NCI-H2171 treated with DMSO at 0.1 percent for 48 hours (cell line): ENCODE results near the gene HMGN1.

ENCODE experiments used
- DNase-seq: peaks from one replicate; lab custom pipeline; 2025; lab: John Stamatoyannopoulos, UW

HMGN1 gene

GRCh38 chr21:39332175-39332574, 16.7 kb downstream of the HMGN1 start:
- DNase-seq: no peak

GRCh38 chr21:39330001-39330400, 18.9 kb downstream of the HMGN1 start:
- no peak for DNase-seq

DNA sequence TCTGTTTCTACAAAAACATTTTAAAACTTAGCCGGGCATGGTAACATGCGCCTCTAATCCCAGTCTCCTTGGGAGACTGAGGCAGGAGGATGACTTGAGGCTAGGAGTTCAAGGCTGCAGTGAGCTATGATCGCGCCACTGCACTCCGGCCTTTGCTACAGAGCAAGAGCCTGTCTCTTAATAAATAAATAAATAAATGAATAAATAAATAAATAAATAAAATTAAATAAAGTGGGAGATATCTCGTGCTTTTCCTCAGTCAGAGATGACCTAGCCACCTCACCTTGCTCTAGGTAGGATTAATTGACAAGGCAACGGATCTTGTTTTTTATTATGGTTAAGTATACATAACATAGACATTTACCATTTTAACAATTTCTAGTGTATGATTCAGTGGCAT, 21.2 kb downstream of the HMGN1 start:
- no peak for DNase-seq

- DNase-seq: no peak
Measured at GRCh38 chr21:39326607-39327307, 22.1 kb downstream of the HMGN1 start.

DNA sequence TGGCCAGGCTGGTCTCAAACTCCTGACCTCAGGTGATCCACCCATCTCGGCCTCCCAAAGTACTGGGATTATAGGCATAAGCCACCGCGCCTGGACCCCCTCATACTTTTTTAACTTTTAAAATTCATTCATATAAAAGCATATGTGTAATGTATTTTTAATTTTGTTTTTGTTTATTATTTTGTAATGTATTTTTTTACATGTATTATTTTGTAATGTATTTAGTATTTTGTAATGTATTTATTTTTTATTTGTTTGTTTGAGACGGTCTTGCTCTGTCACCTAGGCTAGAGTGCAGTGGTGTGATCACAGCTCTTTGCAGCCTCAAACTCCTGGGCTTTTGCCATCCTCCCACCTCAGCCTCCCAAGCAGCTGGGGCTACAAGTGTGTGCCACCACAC, 23.4 kb downstream of the HMGN1 start:
- DNase-seq: no peak

GRCh38 chr21:39321424-39321823, 27.5 kb downstream of the HMGN1 start:
- DNase-seq: no peak

DNA sequence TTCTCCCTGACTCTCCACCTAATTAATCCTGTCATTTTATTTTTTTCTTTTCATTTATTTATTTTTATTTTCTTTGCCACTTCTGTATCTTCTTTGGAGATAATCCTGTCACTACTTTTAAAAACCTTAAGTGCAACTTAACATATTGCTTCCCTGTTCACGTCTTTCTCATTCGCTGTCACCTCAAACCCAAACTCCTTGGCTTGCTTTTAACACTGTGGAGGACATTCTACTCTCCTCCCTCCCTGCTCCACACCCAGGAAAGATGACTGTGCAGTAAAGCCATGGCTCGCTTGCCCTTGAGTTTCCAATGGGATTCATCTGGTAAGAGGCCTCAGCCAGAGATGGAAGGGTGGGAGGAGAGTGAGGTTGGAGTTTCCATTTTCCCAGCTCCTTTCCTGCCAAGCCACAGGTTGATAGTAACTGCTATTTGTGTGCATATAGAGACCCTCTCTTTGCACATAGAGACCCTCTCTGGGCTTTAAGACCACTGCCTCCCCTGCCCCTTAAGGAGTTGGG, 29.0 kb downstream of the HMGN1 start:
- DNase-seq: no peak

DNA sequence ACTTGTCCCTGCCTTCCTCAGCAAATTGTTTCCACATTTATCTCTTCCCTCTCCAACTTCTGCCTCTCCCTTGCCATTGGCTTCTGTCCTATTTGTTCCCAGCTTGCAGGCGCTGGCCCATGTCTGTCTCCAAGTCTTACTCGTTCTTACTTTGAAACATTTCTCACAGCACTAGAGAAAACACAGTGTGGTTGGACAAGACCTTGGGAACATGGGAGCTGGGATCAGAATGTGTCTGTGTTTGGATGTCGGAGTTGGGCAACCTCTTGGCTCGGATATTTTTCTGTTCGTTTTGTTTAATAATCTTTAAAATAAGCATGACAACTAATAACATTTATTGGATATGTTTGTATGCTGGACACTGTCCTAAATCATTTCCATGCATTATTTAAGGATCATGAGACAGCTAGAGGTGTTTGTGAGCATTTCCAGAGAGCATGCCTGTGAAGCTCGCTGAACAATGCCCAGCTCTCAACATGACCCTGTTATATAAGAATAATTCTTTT, 29.6 kb downstream of the HMGN1 start:
- DNase-seq: peak; percentile 15

GRCh38 chr21:39318091-39318959, 30.6 kb downstream of the HMGN1 start:
- no peak for DNase-seq

DNA sequence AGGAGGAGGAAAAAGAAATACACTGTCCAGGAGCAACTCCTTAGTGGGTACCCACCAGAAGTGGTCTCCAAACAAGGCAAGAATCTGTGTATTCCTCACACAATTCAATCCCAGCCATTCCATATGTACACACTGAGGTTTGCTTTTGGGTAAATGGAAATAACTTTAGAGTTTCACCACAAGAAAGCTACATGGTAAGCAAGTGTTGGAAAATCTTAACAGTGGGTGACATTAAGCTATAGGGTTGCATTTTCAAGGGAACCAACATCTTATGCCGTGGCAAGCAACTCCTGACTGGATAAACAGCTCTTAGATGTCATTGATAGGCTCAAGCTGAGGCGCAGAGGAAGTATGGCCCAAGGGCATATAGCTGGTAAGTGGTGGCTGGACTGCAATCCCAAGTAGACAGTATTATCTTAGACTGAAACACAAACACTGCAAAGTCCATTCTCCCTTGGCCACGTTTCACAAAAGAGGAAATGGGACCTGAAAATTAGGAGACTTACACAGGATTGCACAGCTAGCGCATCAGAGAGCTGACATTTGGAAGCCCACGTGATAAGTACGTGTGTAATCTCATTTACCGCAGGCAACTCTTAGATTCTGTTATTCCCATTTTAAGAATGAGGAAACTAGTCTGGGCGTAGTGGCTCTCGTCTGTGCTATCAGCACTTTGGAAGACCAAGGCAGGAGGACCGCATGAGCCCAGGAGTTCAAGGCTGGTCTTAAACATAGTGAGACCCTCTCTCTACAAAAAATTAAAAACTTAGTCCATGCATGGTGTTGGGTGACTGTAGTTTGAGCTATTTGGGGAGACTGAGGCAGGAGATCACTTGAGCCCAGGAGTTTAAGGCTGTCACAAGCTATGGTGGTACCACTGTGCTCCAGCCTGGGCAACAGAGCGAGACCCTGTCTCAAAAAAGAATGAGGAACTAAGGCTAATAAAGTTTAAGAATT, 31.5 kb downstream of the HMGN1 start:
- DNase-seq: no peak

- DNase-seq: no peak
Measured at GRCh38 chr21:39316729-39317128, 32.2 kb downstream of the HMGN1 start.

- no peak for DNase-seq
Measured at GRCh38 chr21:39315603-39316445, 33.1 kb downstream of the HMGN1 start.

GRCh38 chr21:39314143-39315027, 34.5 kb downstream of the HMGN1 start:
- DNase-seq: peak; percentile 64

DNA sequence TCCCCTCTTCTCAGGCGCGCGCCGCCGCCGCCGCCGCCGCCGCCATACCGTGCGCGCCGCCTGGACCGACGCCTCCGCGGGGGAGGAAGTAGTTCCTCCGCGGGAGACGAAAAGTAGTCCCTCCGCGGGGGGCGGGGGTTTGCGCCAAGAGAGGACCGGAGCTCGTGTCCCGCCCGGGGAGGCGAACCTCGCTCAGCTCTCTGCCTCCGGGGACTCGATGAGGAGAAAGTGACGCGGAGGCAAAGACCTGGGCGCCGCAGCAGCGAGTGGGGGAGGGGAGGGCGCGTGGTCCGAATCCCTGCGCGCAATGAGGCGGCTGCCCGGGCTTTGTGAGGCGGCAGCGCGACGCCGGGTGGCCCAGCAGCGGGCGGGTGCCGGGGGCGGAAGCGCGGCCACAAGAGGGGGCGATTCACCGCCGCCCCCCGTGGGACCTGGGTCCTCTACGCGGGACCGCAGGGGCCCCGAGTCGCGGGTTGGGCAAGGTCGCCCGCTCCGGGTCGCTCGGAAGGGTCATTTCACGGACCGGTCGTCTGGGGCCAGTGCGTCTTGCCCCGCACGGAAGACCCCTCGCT, 35.2 kb downstream of the HMGN1 start, which contains the start of gene BRWD1:
TSS of gene BRWD1 (minus strand) at position 62 of the 572 bp plus-strand sequence. CDS start 141 bp downstream, outside the sequence.
- peak; percentile 81 for DNase-seq

GRCh38 chr21:39313042-39313570, 35.8 kb downstream of the HMGN1 start:
- DNase-seq: peak; percentile 48

- peak; percentile 86 for DNase-seq
Measured at GRCh38 chr21:39312112-39313041, 36.5 kb downstream of the HMGN1 start.

- DNase-seq: no peak
Measured at GRCh38 chr21:39311164-39311563, 37.7 kb downstream of the HMGN1 start.

DNA sequence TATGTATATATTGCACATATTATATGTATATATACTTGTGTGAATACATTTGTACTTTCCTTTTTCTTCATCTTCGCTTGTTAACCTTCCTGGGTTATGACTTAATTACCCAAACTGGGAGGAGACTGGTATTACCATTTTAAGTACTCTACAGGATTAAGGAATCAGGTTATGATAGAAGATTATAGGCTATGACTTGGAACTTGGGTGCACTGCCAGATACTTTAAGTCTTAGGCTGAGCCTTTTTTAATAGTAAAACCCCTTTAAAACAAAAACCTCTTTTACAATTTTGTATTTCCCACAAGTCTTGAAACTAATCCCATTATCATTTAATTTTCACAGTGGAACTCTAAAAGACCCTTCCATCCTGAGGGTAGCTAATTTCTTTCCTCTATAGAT, 41.4 kb downstream of the HMGN1 start:
- no peak for DNase-seq
